ENCODE measurements around the gene PLCG2.
"Not testable (repeated sequence)": the region's sequence is repeated elsewhere in the genome, so short reads cannot be mapped to it uniquely, and the experiment has no call there.

The PLCG2 gene

GRCh38 chr16:81778861-81779535 is at the start of gene PLCG2:
Gene PLCG2, plus strand, starts transcription at chr16:81779291. Its CDS starts 6,699 bp downstream, at chr16:81785990.
- FAIRE-seq = no peak

GRCh38 chr16:81729451-81729850 is 49.6 kb upstream of the PLCG2 start:
- no peak for FAIRE-seq

- FAIRE-seq = no peak
Measured at GRCh38 chr16:81730090-81731051, 48.7 kb upstream of the PLCG2 start.

- no peak for FAIRE-seq
Measured at GRCh38 chr16:81731649-81732048, 47.4 kb upstream of the PLCG2 start.

- FAIRE-seq = no peak
Measured at GRCh38 chr16:81732699-81733098, 46.4 kb upstream of the PLCG2 start.

- no peak for FAIRE-seq
Measured at GRCh38 chr16:81733295-81733694, 45.8 kb upstream of the PLCG2 start.

GRCh38 chr16:81734632-81735434 is 44.3 kb upstream of the PLCG2 start:
- no peak for FAIRE-seq

- no peak for FAIRE-seq
Measured at GRCh38 chr16:81737885-81738536, 41.1 kb upstream of the PLCG2 start.

- no peak for FAIRE-seq
Measured at GRCh38 chr16:81738783-81739496, 40.2 kb upstream of the PLCG2 start.

- FAIRE-seq = no peak
Measured at GRCh38 chr16:81739503-81739902, 39.6 kb upstream of the PLCG2 start.

- FAIRE-seq = no peak
Measured at GRCh38 chr16:81740169-81740568, 38.9 kb upstream of the PLCG2 start.

GRCh38 chr16:81741430-81741770 is 37.7 kb upstream of the PLCG2 start:
- not testable (repeated sequence) for FAIRE-seq

- FAIRE-seq = no peak
Measured at GRCh38 chr16:81744385-81744784, 34.7 kb upstream of the PLCG2 start.

- no peak for FAIRE-seq
Measured at GRCh38 chr16:81744911-81745310, 34.2 kb upstream of the PLCG2 start.

GRCh38 chr16:81745704-81746558 is 33.2 kb upstream of the PLCG2 start:
- FAIRE-seq = no peak

- no peak for FAIRE-seq
Measured at GRCh38 chr16:81746566-81746965, 32.5 kb upstream of the PLCG2 start.

GRCh38 chr16:81748476-81749198 is 30.5 kb upstream of the PLCG2 start:
- FAIRE-seq = no peak

- no peak for FAIRE-seq
Measured at GRCh38 chr16:81752225-81752875, 26.7 kb upstream of the PLCG2 start.

- no peak for FAIRE-seq
Measured at GRCh38 chr16:81752876-81753227, 26.2 kb upstream of the PLCG2 start.

- no peak for FAIRE-seq
Measured at GRCh38 chr16:81754858-81755257, 24.2 kb upstream of the PLCG2 start.

Data from colon (tissue), 2 donors.